Activated B cell treated with CpG ODN at 0.5 μM for 24 hours (primary cell): ENCODE measurements around the gene ATP5F1C. TPM values are rescaled to one million over a fixed set of nuclear protein-coding genes. Genes with fewer than 3 reads are reported as not detected.
A peak's percentile ranks its signal among the peaks of the same experiment; 100 is the strongest.
"Not testable (repeated sequence)": the region's sequence is repeated elsewhere in the genome, so short reads cannot be mapped to it uniquely, and the experiment has no call there.

Source experiments
- ATAC-seq: fragments of 200-7000 bp; cut with Tn5 transposase; one replicate; pipeline ENCODE4 v1.10.0; 2021; ENCODE audit warnings: low read depth, mild to moderate bottlenecking, moderate library complexity
- CTCF ChIA-PET: fragments of 350-600 bp; sonication (Branson Sonifier 250); formaldehyde crosslinking; loops from one replicate; lab custom pipeline; 2021; ENCODE audit warnings: antibody characterized with exemption; lab: Charles Lee
- POLR2A ChIA-PET: fragments of 350-600 bp; sonication (Branson Sonifier 250); formaldehyde crosslinking; loops from one replicate; lab custom pipeline; 2021; ENCODE audit warnings: antibody characterized with exemption; lab: Charles Lee
- DNase-seq: peaks from one replicate; pipeline ENCODE4 v3.0.0; 2022
- H3K27ac Mint-ChIP-seq: one replicate; pipeline ENCODE4 v1.8.0; 2020; ENCODE audit warnings: mixed read lengths
- H3K27me3 Mint-ChIP-seq: one replicate; pipeline ENCODE4 v1.8.0; 2021; ENCODE audit warnings: mixed read lengths
- H3K36me3 Mint-ChIP-seq: one replicate; pipeline ENCODE4 v1.8.0; 2021; ENCODE audit warnings: low read depth, mixed read lengths
- H3K4me1 Mint-ChIP-seq: one replicate; pipeline ENCODE4 v1.8.0; 2021; ENCODE audit warnings: mixed read lengths
- H3K4me3 Mint-ChIP-seq: one replicate; pipeline ENCODE4 v1.8.0; 2020; ENCODE audit warnings: mild to moderate bottlenecking, mixed read lengths
- H3K9me3 Mint-ChIP-seq: one replicate; pipeline ENCODE4 v1.8.0; 2020; ENCODE audit warnings: mixed read lengths
- intact Hi-C: fragments of 100-400 bp; cut with micrococcal nuclease; formaldehyde crosslinking; loops from one replicate; pipeline ENCODE4 v1.15.1; 2024
- total RNA-seq: library from RNA; stranded (reverse); gene quantifications from 2 replicates; pipeline ENCODE4 v1.2.3, GENCODE V29; 2022
- TF ChIP-seq, protein P1 (sequence below): fragments of 200-600 bp; IDR thresholded peaks from one replicate; pipeline ENCODE4 v1.8.0; 2022; ENCODE audit warnings: antibody characterized with exemption, mild to moderate bottlenecking

Gene ATP5F1C
- total RNA-seq = 177 and 182 TPM in 2 replicates

DNA sequence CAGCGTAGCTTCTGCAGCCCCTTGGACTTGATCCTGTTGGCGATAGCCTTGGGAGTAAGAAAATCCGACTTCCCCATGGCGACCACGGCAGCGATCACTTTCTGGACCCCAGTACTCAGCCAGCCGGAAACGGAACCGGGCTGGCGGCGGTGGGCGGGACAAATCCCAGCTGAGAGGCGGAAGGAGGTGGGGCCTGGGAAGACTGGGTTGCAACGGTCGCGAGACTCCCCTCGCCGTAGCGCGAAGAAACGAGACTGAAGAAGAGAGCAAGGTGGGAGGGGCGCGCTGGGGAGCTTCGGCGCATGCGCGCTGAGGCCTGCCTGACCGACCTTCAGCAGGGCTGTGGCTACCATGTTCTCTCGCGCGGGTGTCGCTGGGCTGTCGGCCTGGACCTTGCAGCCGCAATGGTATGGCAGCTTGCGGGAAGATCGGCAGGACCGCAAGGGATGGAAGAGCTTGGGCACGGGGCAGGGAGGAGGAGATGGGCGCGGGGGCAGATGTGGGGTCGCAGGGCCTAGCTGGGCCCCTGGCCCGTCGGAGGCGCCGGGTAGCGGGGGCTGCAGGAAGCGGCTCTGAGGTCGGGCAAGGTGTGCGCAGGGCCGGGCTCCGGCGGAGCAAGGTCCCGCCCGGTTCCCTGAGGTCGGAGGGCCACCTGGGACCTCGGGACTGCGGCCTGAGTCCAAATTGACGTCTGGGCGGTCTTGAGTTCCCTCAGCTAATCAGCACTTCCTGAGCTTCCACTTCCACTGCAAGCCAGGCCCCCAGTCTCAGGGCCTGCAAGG is at the start of gene ATP5F1C, which contains the start of gene KIN:
Gene ATP5F1C (plus strand): TSS at position 321 of the 782 bp plus-strand sequence. CDS start 31 bp downstream, at position 352.
Gene KIN (minus strand): TSS at position 137 of the 782 bp plus-strand sequence. CDS start 60 bp downstream, at position 77.
- H3K27ac Mint-ChIP-seq = no peak within 1 kb of the TSS
- POLR2A ChIA-PET = interaction anchor here (0.6 to 2.2 kb wide), 8 partner anchors 9 to 36 kb away, joined by 3 to 108 read pairs (median 4); partner anchors contain the start of gene TAF3

DNA sequence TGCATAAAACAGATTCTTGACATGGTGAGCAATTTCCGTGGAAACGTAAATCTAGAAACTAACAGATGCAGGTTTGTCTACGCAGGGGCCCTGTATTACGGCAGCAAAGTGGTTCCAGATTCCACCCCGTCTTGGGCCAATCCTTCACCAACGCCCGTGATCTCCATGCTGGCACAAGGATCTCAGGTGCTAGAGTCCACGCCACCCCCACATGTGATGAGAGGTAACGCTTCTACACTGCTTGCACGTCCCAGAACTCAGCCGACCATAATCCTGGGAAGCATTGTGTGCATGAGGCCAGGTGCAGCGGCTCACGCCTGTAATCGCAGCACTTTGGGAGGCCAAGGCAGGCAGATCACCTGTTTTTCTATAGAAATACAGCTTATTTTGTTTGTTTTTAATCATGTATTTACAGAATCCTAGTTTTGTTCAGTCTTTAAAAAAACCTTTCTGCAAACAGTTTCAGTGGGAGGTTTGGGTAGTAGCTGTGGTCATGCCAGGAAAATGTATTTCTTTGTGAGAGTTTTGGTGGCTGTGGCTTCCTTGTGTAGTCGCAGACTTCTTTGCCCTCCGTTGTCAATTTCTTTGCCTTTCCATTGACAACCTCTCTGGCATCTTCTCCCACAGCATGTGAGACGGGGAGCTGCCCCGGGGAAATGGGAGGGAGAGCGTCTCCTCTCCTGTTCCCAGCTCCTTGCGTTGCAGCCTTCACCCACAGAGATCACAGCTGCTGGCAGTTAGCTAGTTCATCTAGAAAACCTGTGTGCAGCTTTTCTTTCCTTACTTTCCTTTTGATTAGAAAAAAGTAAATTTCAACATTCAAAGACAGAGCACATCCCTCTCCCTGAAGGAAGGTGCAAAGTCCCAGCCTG is 49.2 kb upstream of the ATP5F1C start:
- ChIA-PET POLR2A (no interaction called here), CTCF (no interaction called here)
- DNase-seq (no peak), ATAC-seq (no peak)
- Mint-ChIP-seq H3K27ac (no peak overlapping the region), H3K4me1 (no peaks in the 10 kb centered on the region), H3K27me3 (peaks cover 2% of the 10 kb centered on the region), H3K36me3 (peaks cover 2% of the 10 kb centered on the region), H3K4me3 (no peak overlapping the region), H3K9me3 (no peaks in the 10 kb centered on the region)
- intact Hi-C loops = no loop called here
- TF ChIP-seq, protein P1, sequence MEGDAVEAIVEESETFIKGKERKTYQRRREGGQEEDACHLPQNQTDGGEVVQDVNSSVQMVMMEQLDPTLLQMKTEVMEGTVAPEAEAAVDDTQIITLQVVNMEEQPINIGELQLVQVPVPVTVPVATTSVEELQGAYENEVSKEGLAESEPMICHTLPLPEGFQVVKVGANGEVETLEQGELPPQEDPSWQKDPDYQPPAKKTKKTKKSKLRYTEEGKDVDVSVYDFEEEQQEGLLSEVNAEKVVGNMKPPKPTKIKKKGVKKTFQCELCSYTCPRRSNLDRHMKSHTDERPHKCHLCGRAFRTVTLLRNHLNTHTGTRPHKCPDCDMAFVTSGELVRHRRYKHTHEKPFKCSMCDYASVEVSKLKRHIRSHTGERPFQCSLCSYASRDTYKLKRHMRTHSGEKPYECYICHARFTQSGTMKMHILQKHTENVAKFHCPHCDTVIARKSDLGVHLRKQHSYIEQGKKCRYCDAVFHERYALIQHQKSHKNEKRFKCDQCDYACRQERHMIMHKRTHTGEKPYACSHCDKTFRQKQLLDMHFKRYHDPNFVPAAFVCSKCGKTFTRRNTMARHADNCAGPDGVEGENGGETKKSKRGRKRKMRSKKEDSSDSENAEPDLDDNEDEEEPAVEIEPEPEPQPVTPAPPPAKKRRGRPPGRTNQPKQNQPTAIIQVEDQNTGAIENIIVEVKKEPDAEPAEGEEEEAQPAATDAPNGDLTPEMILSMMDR = no peak

More for the DNA sequence above, at the start of gene ATP5F1C, which contains the start of gene KIN:
- Mint-ChIP-seq H3K36me3 (peaks cover 41% of the 10 kb centered on the region), H3K4me1 (peaks cover 51% of the 10 kb centered on the region), H3K27me3 (no peaks in the 10 kb centered on the region), H3K4me3 (no peak within 1 kb of the TSS), H3K9me3 (no peaks in the 10 kb centered on the region)
- CTCF ChIA-PET = no interaction called here
- TF ChIP-seq, protein P1 = no peak
- ATAC-seq (peak; percentile 97), DNase-seq (peak; percentile 93)
- intact Hi-C loops = loop anchor here (1.0 to 10.0 kb wide), 5 partner anchors 30 to 1813 kb away; partner anchors contain the start of genes GATA3, IL15RA, SFMBT2 and TAF3

DNA sequence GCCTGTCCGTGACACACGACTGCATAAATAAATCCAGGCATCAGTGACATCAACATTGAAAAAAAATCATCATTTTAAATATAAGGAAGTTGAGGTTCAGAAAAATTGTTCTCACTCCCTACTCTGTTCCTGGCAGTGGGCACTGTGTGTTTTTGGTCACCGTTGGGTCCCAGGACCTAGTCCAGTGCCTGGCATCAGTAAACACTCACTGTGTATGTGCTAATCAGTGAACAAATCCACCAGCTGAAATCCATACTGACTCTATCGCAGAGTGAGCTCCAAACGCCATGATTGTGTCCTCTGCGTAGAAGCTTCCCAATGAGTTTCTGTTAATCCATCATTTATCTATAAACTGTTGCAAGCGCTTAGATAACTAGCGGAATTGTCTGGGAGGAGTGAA is 43.7 kb upstream of the ATP5F1C start:
- H3K27ac Mint-ChIP-seq = no peak overlapping the region
- ChIA-PET CTCF (no interaction called here), POLR2A (no interaction called here)
- H3K4me1 Mint-ChIP-seq = no peaks in the 10 kb centered on the region
- TF ChIP-seq, protein P1 = no peak
- intact Hi-C loops = no loop called here
- no peak for DNase-seq
- no peak overlapping the region for H3K4me3 Mint-ChIP-seq
- H3K27me3 Mint-ChIP-seq = no peaks in the 10 kb centered on the region
- ATAC-seq = no peak
- no peaks in the 10 kb centered on the region for H3K9me3 Mint-ChIP-seq
- peaks cover 6% of the 10 kb centered on the region for H3K36me3 Mint-ChIP-seq

DNA sequence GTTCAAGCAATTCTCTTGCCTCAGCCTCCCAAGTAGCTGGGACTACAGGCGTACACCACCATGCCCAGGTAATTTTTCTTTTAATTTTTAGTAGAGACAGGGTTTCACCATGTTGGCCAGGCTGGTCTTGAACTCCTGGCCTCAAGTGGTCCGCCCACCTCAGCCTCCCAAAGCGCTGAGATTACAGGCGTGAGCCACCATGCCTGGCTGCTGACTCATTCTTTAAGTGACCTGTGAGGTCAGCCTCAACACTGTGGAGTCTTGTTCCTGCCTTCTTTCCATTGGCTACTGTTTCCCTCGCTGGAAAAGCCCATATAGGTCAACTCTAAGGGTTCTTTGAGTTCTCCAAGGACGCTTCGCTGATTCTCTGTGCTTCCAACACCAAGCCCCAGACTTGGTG is 39.3 kb upstream of the ATP5F1C start:
- H3K27me3 Mint-ChIP-seq, intact Hi-C loops, H3K4me3 Mint-ChIP-seq, CTCF ChIA-PET, H3K27ac Mint-ChIP-seq, POLR2A ChIA-PET, DNase-seq, ATAC-seq, H3K9me3 Mint-ChIP-seq, H3K4me1 Mint-ChIP-seq: not testable (repeated sequence)
- H3K36me3 Mint-ChIP-seq = peaks cover 29% of the 10 kb centered on the region

DNA sequence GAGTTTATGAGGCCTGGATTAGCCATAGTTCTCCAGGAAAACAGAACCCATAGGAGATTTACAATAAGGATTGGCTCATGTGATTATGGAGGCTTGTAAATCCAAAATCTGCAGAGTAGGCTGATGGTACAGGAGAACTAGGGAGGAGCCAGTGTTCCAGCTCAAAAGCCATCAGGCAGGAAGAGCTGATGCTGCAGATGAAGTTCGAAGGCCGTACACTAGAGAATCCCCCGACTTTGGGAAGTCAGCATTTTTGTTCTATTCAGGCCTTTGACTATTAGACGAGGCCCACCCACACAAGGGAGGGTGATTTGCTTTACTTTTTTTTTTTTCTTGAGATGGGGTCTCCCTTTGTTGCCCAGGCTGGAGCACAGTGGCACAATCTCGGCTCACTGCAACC is 37.8 kb upstream of the ATP5F1C start:
- Mint-ChIP-seq H3K27ac (no peak overlapping the region), H3K27me3 (no peaks in the 10 kb centered on the region), H3K9me3 (no peaks in the 10 kb centered on the region), H3K36me3 (peaks cover 40% of the 10 kb centered on the region), H3K4me1 (no peaks in the 10 kb centered on the region), H3K4me3 (no peak overlapping the region)
- intact Hi-C loops = no loop called here
- TF ChIP-seq, protein P1 = no peak
- CTCF ChIA-PET = no interaction called here
- DNase-seq = no peak
- ATAC-seq = no peak
- POLR2A ChIA-PET = no interaction called here
